ENCODE data around the gene RNF19B. TPM values are rescaled to one million over a fixed set of nuclear protein-coding genes. Genes with fewer than 3 reads are reported as not detected.

Gene RNF19B
- total and polyA plus RNA-seq, 10 of the 15 experiments (the other 5 are each of a cell fraction or from before 2014, with no cell fraction given), result 2.8 to 32.6 (median 16.6) TPM

DNA sequence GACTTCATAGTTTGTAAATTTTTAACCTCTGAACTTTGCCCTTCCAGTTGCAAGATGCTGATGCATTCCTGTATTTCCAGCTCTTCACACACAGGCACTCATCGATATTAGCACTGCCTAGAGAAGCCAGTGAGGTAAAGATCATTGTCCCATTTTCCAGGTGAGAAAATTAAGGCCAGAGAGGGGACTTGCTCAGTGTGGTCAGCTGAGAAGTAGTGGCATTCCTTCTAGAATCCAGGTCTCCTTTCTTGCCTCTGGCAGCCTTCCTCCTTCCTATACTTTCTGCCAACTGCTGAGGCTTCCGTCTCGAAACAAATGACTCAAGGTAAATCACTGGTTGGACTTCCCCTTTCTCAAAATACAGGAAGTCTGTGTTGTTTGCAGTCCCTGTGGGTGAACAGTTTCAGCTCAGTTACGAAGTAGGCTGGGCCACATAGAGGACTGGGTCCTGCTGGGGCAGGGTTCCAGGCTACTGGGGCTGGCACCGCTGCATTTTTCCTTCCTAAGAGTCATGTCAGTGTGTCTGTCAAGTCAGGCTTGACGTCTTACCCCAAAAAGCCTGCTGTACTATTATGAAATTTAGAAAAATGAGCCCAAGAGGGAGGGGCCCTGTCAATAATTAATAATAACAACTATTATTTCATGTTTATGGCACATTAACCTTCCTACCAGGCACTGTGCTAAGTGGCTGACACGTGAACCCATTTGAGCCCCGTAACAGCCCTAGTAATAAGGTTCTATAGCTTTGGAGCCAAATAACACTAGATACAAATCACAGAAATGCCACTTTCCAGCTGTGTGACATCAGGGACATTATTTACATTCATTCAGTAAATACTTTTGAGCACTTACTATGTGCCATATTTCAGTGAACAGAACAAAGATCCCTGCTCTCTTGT, 16.6 kb upstream of the RNF19B start:
- no peaks in the 10 kb centered on the region for H3K9me3 ChIP-seq (replicated peaks; ENCODE audit: control insufficient read depth, insufficient read depth, low read length)
- DNase-seq (ENCODE audit: low read depth, low spot score) (peak; percentile 92), FAIRE-seq (peak; percentile 96), ATAC-seq (peak; percentile 95)
- H3K79me2 ChIP-seq (ENCODE audit: control insufficient read depth, insufficient read depth, low read length), result no peaks in the 10 kb centered on the region
- H3K4me1 ChIP-seq (ENCODE audit: control insufficient read depth, insufficient read depth, low read length), result peaks cover 52% of the 10 kb centered on the region
- H3K27ac ChIP-seq (ENCODE audit: control insufficient read depth, insufficient read depth), result peak overlapping the region; percentile 98
- WGBS (ENCODE audit: insufficient coverage, insufficient replicate concordance, low lambda C conversion rate, missing lambda C conversion rate), result 1% methylated on average over 8 of the region's 8 CpGs
- RAD21 ChIA-PET (ENCODE audit: unreplicated experiment), result interaction anchor here (0.8 to 2.3 kb wide), 13 partner anchors 11 to 200 kb away, joined by 3 to 63 read pairs (median 8); partner anchors contain the start of genes RNF19B and TRIM62
- peak overlapping the region; percentile 63 for H2AFZ ChIP-seq (ENCODE audit: control insufficient read depth, low read depth, low read length)
- SMC1A ChIA-PET (ENCODE audit: uncharacterized antibody, unreplicated experiment), result interaction anchor here (0.7 to 2.6 kb wide), 23 partner anchors 9 to 381 kb away, joined by 3 to 65 read pairs (median 4); partner anchors contain the start of gene RNF19B
- peak overlapping the region; percentile 97 for H3K4me2 ChIP-seq (ENCODE audit: control insufficient read depth, insufficient read depth)
- no peaks in the 10 kb centered on the region for H3K27me3 ChIP-seq (replicated peaks in 1 of 2; ENCODE audit: control insufficient read depth in 2 of 2, insufficient read depth in 2 of 2, low read length in 1 of 2)
- peak overlapping the region; percentile 54; the same call in 1 of the 2 replicates for H3K4me3 ChIP-seq
- CTCF ChIA-PET, result interaction anchor here (0.6 to 2.0 kb wide), 14 partner anchors 9 to 105 kb away, joined by 3 to 29 read pairs (median 4); partner anchors contain the start of gene RNF19B
- intact Hi-C loops (cut with micrococcal nuclease; ENCODE audit: unreplicated experiment), result loop anchor here (1.0 to 2.0 kb wide), 3 partner anchors 11 to 56 kb away; partner anchors contain the start of genes AK2 and RNF19B
- POLR2A ChIA-PET, result interaction anchor here (0.6 to 2.8 kb wide), 17 partner anchors 9 to 163 kb away, joined by 3 to 49 read pairs (median 4); partner anchors contain the start of gene RNF19B
- H3K9ac ChIP-seq (ENCODE audit: control insufficient read depth, insufficient read depth, low read length), result peak overlapping the region; percentile 58
- no peaks in the 10 kb centered on the region for H3K36me3 ChIP-seq (ENCODE audit: control insufficient read depth in 2 of 2, insufficient read depth in 2 of 2, low read length in 1 of 2)
- BruUV-seq (replicated peaks), result TSS peak; percentile 99
- in situ Hi-C loops (cut with MboI), result no loop called here
- H4K20me1 ChIP-seq (ENCODE audit: control insufficient read depth, insufficient read depth), result no peaks in the 10 kb centered on the region
- TF ChIP-seq HDGF (IDR thresholded peaks at IDR 0.05), result no peak
- TF ChIP-seq TBL1XR1 (IDR thresholded peaks at IDR 0.05; ENCODE audit: low read depth, low read length), result peak; percentile 45; the same call in 1 of the 2 replicates
- peak; percentile 45 for TF ChIP-seq SP1 (IDR thresholded peaks at IDR 0.05; ENCODE audit: low read depth, low read length)
- TF ChIP-seq SPI1 (IDR thresholded peaks at IDR 0.05; ENCODE audit: borderline replicate concordance, insufficient read depth, low read depth, low read length), result peak; percentile 99
- TF ChIP-seq ZBTB33 (IDR thresholded peaks at IDR 0.05), result no peak
- no peak for TF ChIP-seq HCFC1 (IDR thresholded peaks at IDR 0.05; ENCODE audit: low read length)
- TF ChIP-seq ZNF622 (IDR thresholded peaks at IDR 0.05), result no peak
- no peak for TF ChIP-seq ZNF24 (IDR thresholded peaks at IDR 0.05)
- peak in 1 of 2 experiments; percentile 92; a peak in 2 of 4 replicates for TF ChIP-seq ETV6 (conservative IDR thresholded peaks at IDR 0.05 in 1 of 2, IDR thresholded peaks at IDR 0.05 in 1 of 2; ENCODE audit: borderline replicate concordance in 1 of 2, low read depth in 1 of 2)
- TF ChIP-seq ZNF274 (IDR thresholded peaks at IDR 0.05; ENCODE audit: insufficient read depth, insufficient read length), result no peak
- TF ChIP-seq SIN3A (IDR thresholded peaks at IDR 0.05; ENCODE audit: low read depth, low read length), result 0 out of 2 replicates have a peak, but pooled peaks have one; percentile 58
- TF ChIP-seq HSF1 (IDR thresholded peaks at IDR 0.05; ENCODE audit: low read depth, low read length), result no peak
- TF ChIP-seq BCL11A (IDR thresholded peaks at IDR 0.05; ENCODE audit: low read depth, low read length), result 0 out of 2 replicates have a peak, but pooled peaks have one; percentile 72
- 0 out of 2 replicates have a peak, but pooled peaks have one; percentile 85 for TF ChIP-seq CHD4 (IDR thresholded peaks at IDR 0.05)
- peak; percentile 89; the same call in 1 of the 2 replicates for TF ChIP-seq BACH1 (IDR thresholded peaks at IDR 0.05; ENCODE audit: borderline replicate concordance)
- no peak for TF ChIP-seq SUZ12 (IDR thresholded peaks at IDR 0.05; ENCODE audit: unreplicated experiment)
- TF ChIP-seq, protein P1, sequence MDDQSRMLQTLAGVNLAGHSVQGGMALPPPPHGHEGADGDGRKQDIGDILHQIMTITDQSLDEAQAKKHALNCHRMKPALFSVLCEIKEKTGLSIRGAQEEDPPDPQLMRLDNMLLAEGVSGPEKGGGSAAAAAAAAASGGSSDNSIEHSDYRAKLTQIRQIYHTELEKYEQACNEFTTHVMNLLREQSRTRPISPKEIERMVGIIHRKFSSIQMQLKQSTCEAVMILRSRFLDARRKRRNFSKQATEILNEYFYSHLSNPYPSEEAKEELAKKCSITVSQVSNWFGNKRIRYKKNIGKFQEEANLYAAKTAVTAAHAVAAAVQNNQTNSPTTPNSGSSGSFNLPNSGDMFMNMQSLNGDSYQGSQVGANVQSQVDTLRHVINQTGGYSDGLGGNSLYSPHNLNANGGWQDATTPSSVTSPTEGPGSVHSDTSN (IDR thresholded peaks at IDR 0.05; ENCODE audit: insufficient replicate concordance, low read depth, low read length), result no peak
- peak; percentile 71 for TF ChIP-seq NBN (IDR thresholded peaks at IDR 0.05)
- TF ChIP-seq CHD1 (IDR thresholded peaks at IDR 0.05; ENCODE audit: low read depth, low read length), result no peak
